ENCODE measurements around the gene LUZP1.

LUZP1 gene

GRCh38 chr1:23098463-23099170 lies 70.0 kb downstream of the LUZP1 start (continued):
- TF ChIP-seq ZNF354C (tag by site-specific recombination; IDR thresholded peaks at IDR 0.05; ENCODE audit: borderline replicate concordance, low read depth) = no peak
- TF ChIP-seq ZSCAN4 (tag by site-specific recombination; IDR thresholded peaks at IDR 0.05) = no peak
- TF ChIP-seq HOXC10 (CRISPR knock-in tag; IDR thresholded peaks at IDR 0.05) = no peak
- TF ChIP-seq ZSCAN5A (tag by site-specific recombination; IDR thresholded peaks at IDR 0.05) = no peak
- TF ChIP-seq ZNF433 (tag by site-specific recombination; IDR thresholded peaks at IDR 0.05; ENCODE audit: low read depth) = no peak
- TF ChIP-seq ZBTB20 (tag by site-specific recombination; IDR thresholded peaks at IDR 0.05) = peak; percentile 97
- 0 out of 2 replicates have a peak, but pooled peaks have one; percentile 13 for TF ChIP-seq KLF16 (tag by site-specific recombination; IDR thresholded peaks at IDR 0.05)
- TF ChIP-seq ZNF362 (tag by site-specific recombination; IDR thresholded peaks at IDR 0.05) = peak; percentile 97
- 0 out of 2 replicates have a peak, but pooled peaks have one; percentile 5 for TF ChIP-seq GLIS1 (tag by site-specific recombination; IDR thresholded peaks at IDR 0.05)
- TF ChIP-seq ZNF658 (tag by site-specific recombination; IDR thresholded peaks at IDR 0.05) = no peak
- peak; percentile 29; the same call in 1 of the 2 replicates for TF ChIP-seq PRDM1 (tag by site-specific recombination; IDR thresholded peaks at IDR 0.05)
- TF ChIP-seq ZFHX2 (tag by site-specific recombination; conservative IDR thresholded peaks at IDR 0.05) = peak; percentile 24; the same call in 1 of the 2 replicates
- no peak for TF ChIP-seq ZBTB10 (tag by site-specific recombination; IDR thresholded peaks at IDR 0.05)
- peak; percentile 67 for TF ChIP-seq ZNF692 (tag by site-specific recombination; IDR thresholded peaks at IDR 0.05)
- 0 out of 2 replicates have a peak, but pooled peaks have one; percentile 27 for TF ChIP-seq ZBTB11 (tag by site-specific recombination; conservative IDR thresholded peaks at IDR 0.05; ENCODE audit: low read depth)
- peak; percentile 77 for TF ChIP-seq CTCF (tag by site-specific recombination; IDR thresholded peaks at IDR 0.05)
- TF ChIP-seq ZNF280C (tag by site-specific recombination; IDR thresholded peaks at IDR 0.05) = no peak
- no peak for TF ChIP-seq ZNF777 (tag by site-specific recombination; IDR thresholded peaks at IDR 0.05; ENCODE audit: borderline replicate concordance)
- TF ChIP-seq ZNF837 (tag by site-specific recombination; IDR thresholded peaks at IDR 0.05) = no peak
- no peak for TF ChIP-seq ZIC2 (tag by site-specific recombination; IDR thresholded peaks at IDR 0.05)
- peak; percentile 38; the same call in 1 of the 2 replicates for TF ChIP-seq OSR2 (tag by site-specific recombination; IDR thresholded peaks at IDR 0.05)
- TF ChIP-seq ZNF76 (tag by site-specific recombination; IDR thresholded peaks at IDR 0.05; ENCODE audit: borderline replicate concordance, low read depth) = peak; percentile 25; the same call in 1 of the 2 replicates
- TF ChIP-seq ZNF366 (tag by site-specific recombination; conservative IDR thresholded peaks at IDR 0.05) = peak; percentile 79
